ENCODE measurements around the gene RHCE.
"Not testable (repeated sequence)": the region's sequence is repeated elsewhere in the genome, so short reads cannot be mapped to it uniquely, and the experiment has no call there.

RHCE gene

GRCh38 chr1:25420715-25421114, at the start of gene RHCE:
RHCE (minus strand) TSS chr1:25420825; CDS start chr1:25420786, 39 bp downstream.
- H3K27ac ChIP-seq (ENCODE audit: low read length); H3K9me3 ChIP-seq (ENCODE audit: insufficient read depth, low read depth, low read length); H3K4me1 ChIP-seq (ENCODE audit: insufficient read depth, low read length); H3K36me3 ChIP-seq (ENCODE audit: insufficient read depth, low read depth, low read length); H3K9ac ChIP-seq (ENCODE audit: low read depth, low read length); H3K4me3 ChIP-seq (ENCODE audit: low read length): not testable (repeated sequence)
- peaks cover 27% of the 10 kb centered on the region for H3K27me3 ChIP-seq (ENCODE audit: insufficient read depth, low read length)

- Histone ChIP-seq H3K27me3 (ENCODE audit: insufficient read depth, low read length) (no peaks in the 10 kb centered on the region), H3K27ac (ENCODE audit: low read length) (no peak overlapping the region), H3K4me3 (ENCODE audit: low read length) (no peak overlapping the region), H3K4me1 (ENCODE audit: insufficient read depth, low read length) (no peaks in the 10 kb centered on the region), H3K9me3 (ENCODE audit: insufficient read depth, low read depth, low read length) (no peaks in the 10 kb centered on the region), H3K9ac (ENCODE audit: low read depth, low read length) (no peak overlapping the region), H3K36me3 (ENCODE audit: insufficient read depth, low read depth, low read length) (no peaks in the 10 kb centered on the region)
Measured at GRCh38 chr1:25469177-25469576, 48.6 kb upstream of the RHCE start.

GRCh38 chr1:25468033-25468432, 47.4 kb upstream of the RHCE start:
- H3K9ac ChIP-seq (ENCODE audit: low read depth, low read length) = no peak overlapping the region
- H3K36me3 ChIP-seq (ENCODE audit: insufficient read depth, low read depth, low read length) = no peaks in the 10 kb centered on the region
- no peak overlapping the region for H3K4me3 ChIP-seq (ENCODE audit: low read length)
- H3K4me1 ChIP-seq (ENCODE audit: insufficient read depth, low read length) = no peaks in the 10 kb centered on the region
- no peak overlapping the region for H3K27ac ChIP-seq (ENCODE audit: low read length)
- H3K27me3 ChIP-seq (ENCODE audit: insufficient read depth, low read length) = no peaks in the 10 kb centered on the region
- no peaks in the 10 kb centered on the region for H3K9me3 ChIP-seq (ENCODE audit: insufficient read depth, low read depth, low read length)

- Histone ChIP-seq H3K27ac (ENCODE audit: low read length) (no peak overlapping the region), H3K9ac (ENCODE audit: low read depth, low read length) (no peak overlapping the region), H3K9me3 (ENCODE audit: insufficient read depth, low read depth, low read length) (no peaks in the 10 kb centered on the region), H3K36me3 (ENCODE audit: insufficient read depth, low read depth, low read length) (no peaks in the 10 kb centered on the region), H3K27me3 (ENCODE audit: insufficient read depth, low read length) (no peaks in the 10 kb centered on the region), H3K4me3 (ENCODE audit: low read length) (no peak overlapping the region), H3K4me1 (ENCODE audit: insufficient read depth, low read length) (no peaks in the 10 kb centered on the region)
Measured at GRCh38 chr1:25467616-25468015, 47.0 kb upstream of the RHCE start.

- no peaks in the 10 kb centered on the region for H3K9me3 ChIP-seq (ENCODE audit: insufficient read depth, low read depth, low read length)
- no peaks in the 10 kb centered on the region for H3K36me3 ChIP-seq (ENCODE audit: insufficient read depth, low read depth, low read length)
- H3K4me1 ChIP-seq (ENCODE audit: insufficient read depth, low read length) = no peaks in the 10 kb centered on the region
- H3K9ac ChIP-seq (ENCODE audit: low read depth, low read length) = no peak overlapping the region
- no peaks in the 10 kb centered on the region for H3K27me3 ChIP-seq (ENCODE audit: insufficient read depth, low read length)
- H3K27ac ChIP-seq (ENCODE audit: low read length) = no peak overlapping the region
- no peak overlapping the region for H3K4me3 ChIP-seq (ENCODE audit: low read length)
Measured at GRCh38 chr1:25467193-25467592, 46.6 kb upstream of the RHCE start.

- H3K9ac ChIP-seq (ENCODE audit: low read depth, low read length) = no peak overlapping the region
- H3K27ac ChIP-seq (ENCODE audit: low read length) = no peak overlapping the region
- no peaks in the 10 kb centered on the region for H3K27me3 ChIP-seq (ENCODE audit: insufficient read depth, low read length)
Measured at GRCh38 chr1:25462732-25463131, 42.1 kb upstream of the RHCE start.

GRCh38 chr1:25461849-25462248, 41.2 kb upstream of the RHCE start:
- H3K27ac ChIP-seq (ENCODE audit: low read length) = no peak overlapping the region
- peaks cover 30% of the 10 kb centered on the region; the same call in 1 of the 2 replicates for H3K36me3 ChIP-seq (ENCODE audit: insufficient read depth, low read depth, low read length)
- H3K4me1 ChIP-seq (ENCODE audit: insufficient read depth, low read length) = no peaks in the 10 kb centered on the region
- no peak overlapping the region for H3K9ac ChIP-seq (ENCODE audit: low read depth, low read length)
- no peaks in the 10 kb centered on the region for H3K9me3 ChIP-seq (ENCODE audit: insufficient read depth, low read depth, low read length)
- no peak overlapping the region for H3K4me3 ChIP-seq (ENCODE audit: low read length)
- H3K27me3 ChIP-seq (ENCODE audit: insufficient read depth, low read length) = no peaks in the 10 kb centered on the region

More at GRCh38 chr1:25462732-25463131, 42.1 kb upstream of the RHCE start:
- H3K9me3 ChIP-seq (ENCODE audit: insufficient read depth, low read depth, low read length) = no peaks in the 10 kb centered on the region
- no peaks in the 10 kb centered on the region for H3K4me1 ChIP-seq (ENCODE audit: insufficient read depth, low read length)
- peaks cover 25% of the 10 kb centered on the region; the same call in 1 of the 2 replicates for H3K36me3 ChIP-seq (ENCODE audit: insufficient read depth, low read depth, low read length)
- H3K4me3 ChIP-seq (ENCODE audit: low read length) = no peak overlapping the region

- not testable (repeated sequence) for H3K4me1 ChIP-seq (ENCODE audit: insufficient read depth, low read length); H3K27ac ChIP-seq (ENCODE audit: low read length); H3K9me3 ChIP-seq (ENCODE audit: insufficient read depth, low read depth, low read length); H3K4me3 ChIP-seq (ENCODE audit: low read length); H3K27me3 ChIP-seq (ENCODE audit: insufficient read depth, low read length); H3K9ac ChIP-seq (ENCODE audit: low read depth, low read length)
- peaks cover 30% of the 10 kb centered on the region; the same call in 1 of the 2 replicates for H3K36me3 ChIP-seq (ENCODE audit: insufficient read depth, low read depth, low read length)
Measured at GRCh38 chr1:25460816-25461215, 40.2 kb upstream of the RHCE start.

- H3K4me3 ChIP-seq (ENCODE audit: low read length) = no peak overlapping the region
- no peaks in the 10 kb centered on the region for H3K9me3 ChIP-seq (ENCODE audit: insufficient read depth, low read depth, low read length)
- H3K9ac ChIP-seq (ENCODE audit: low read depth, low read length) = no peak overlapping the region
- H3K4me1 ChIP-seq (ENCODE audit: insufficient read depth, low read length) = no peaks in the 10 kb centered on the region
- H3K27me3 ChIP-seq (ENCODE audit: insufficient read depth, low read length) = no peaks in the 10 kb centered on the region
- H3K27ac ChIP-seq (ENCODE audit: low read length) = no peak overlapping the region
- peaks cover 35% of the 10 kb centered on the region; the same call in 1 of the 2 replicates for H3K36me3 ChIP-seq (ENCODE audit: insufficient read depth, low read depth, low read length)
Measured at GRCh38 chr1:25460020-25460419, 39.4 kb upstream of the RHCE start.

GRCh38 chr1:25458541-25459298, 38.1 kb upstream of the RHCE start:
- H3K27me3 ChIP-seq (ENCODE audit: insufficient read depth, low read length) = no peaks in the 10 kb centered on the region
- H3K4me3 ChIP-seq (ENCODE audit: low read length) = no peak overlapping the region
- no peak overlapping the region for H3K27ac ChIP-seq (ENCODE audit: low read length)
- no peak overlapping the region for H3K9ac ChIP-seq (ENCODE audit: low read depth, low read length)
- H3K4me1 ChIP-seq (ENCODE audit: insufficient read depth, low read length) = no peaks in the 10 kb centered on the region
- peaks cover 35% of the 10 kb centered on the region; the same call in 1 of the 2 replicates for H3K36me3 ChIP-seq (ENCODE audit: insufficient read depth, low read depth, low read length)
- no peaks in the 10 kb centered on the region for H3K9me3 ChIP-seq (ENCODE audit: insufficient read depth, low read depth, low read length)

GRCh38 chr1:25456502-25456901, 35.9 kb upstream of the RHCE start:
- H3K36me3 ChIP-seq (ENCODE audit: insufficient read depth, low read depth, low read length) = peaks cover 32% of the 10 kb centered on the region; the same call in 1 of the 2 replicates

GRCh38 chr1:25451908-25452307, 31.3 kb upstream of the RHCE start:
- Histone ChIP-seq H3K27me3 (ENCODE audit: insufficient read depth, low read length) (no peaks in the 10 kb centered on the region), H3K9ac (ENCODE audit: low read depth, low read length) (no peak overlapping the region), H3K27ac (ENCODE audit: low read length) (no peak overlapping the region), H3K4me3 (ENCODE audit: low read length) (no peak overlapping the region), H3K4me1 (ENCODE audit: insufficient read depth, low read length) (peaks cover 4% of the 10 kb centered on the region; the same call in 1 of the 2 replicates), H3K9me3 (ENCODE audit: insufficient read depth, low read depth, low read length) (no peaks in the 10 kb centered on the region), H3K36me3 (ENCODE audit: insufficient read depth, low read depth, low read length) (peaks cover 13% of the 10 kb centered on the region)

More at GRCh38 chr1:25456502-25456901, 35.9 kb upstream of the RHCE start:
- Histone ChIP-seq H3K27me3 (ENCODE audit: insufficient read depth, low read length) (no peaks in the 10 kb centered on the region), H3K9ac (ENCODE audit: low read depth, low read length) (no peak overlapping the region), H3K4me1 (ENCODE audit: insufficient read depth, low read length) (no peaks in the 10 kb centered on the region), H3K27ac (ENCODE audit: low read length) (no peak overlapping the region), H3K9me3 (ENCODE audit: insufficient read depth, low read depth, low read length) (no peaks in the 10 kb centered on the region), H3K4me3 (ENCODE audit: low read length) (no peak overlapping the region)

Data from iPS-20b (cell line).